Body of pancreas (tissue), 4 donors: ENCODE data around the gene MUSK.

Experiments used
- CTCF ChIP-seq, 7 experiments: fragments of 450-650 bp in 4 of 7; fragments of 200-600 bp in 3 of 7; sonication (generic) in 3 of 7; IDR thresholded peaks; one replicate each; pipeline ENCODE4 v1.5.1; 2016 to 2019; ENCODE audit warnings: antibody characterized with exemption in 7 of 7
- POLR2A ChIP-seq, 3 donors: fragments of 450-650 bp; IDR thresholded peaks; one replicate each; pipeline ENCODE4 v1.6.1; 2016; ENCODE audit warnings: antibody characterized with exemption in 3 of 3, mild to moderate bottlenecking in 2 of 3

GRCh38 chr9:110842986-110843385 lies 174.4 kb downstream of the MUSK start:
- TF ChIP-seq CTCF (IDR thresholded peaks at IDR 0.05) (no peak), POLR2A (IDR thresholded peaks at IDR 0.05) (no peak)
